Ammon's horn (tissue), 1 donor: ENCODE results near the gene PRODH2.

ENCODE experiments used
- DNase-seq: peaks from one replicate; pipeline ENCODE4 v3.0.0-alpha.2; 2016; ENCODE audit warnings: low spot score

PRODH2 gene

GRCh38 chr19:35812220-35813042 lies at the start of gene PRODH2:
Gene PRODH2, minus strand, starts transcription at chr19:35812845. Its CDS starts 40 bp downstream, at chr19:35812805.
- no peak for DNase-seq

DNA sequence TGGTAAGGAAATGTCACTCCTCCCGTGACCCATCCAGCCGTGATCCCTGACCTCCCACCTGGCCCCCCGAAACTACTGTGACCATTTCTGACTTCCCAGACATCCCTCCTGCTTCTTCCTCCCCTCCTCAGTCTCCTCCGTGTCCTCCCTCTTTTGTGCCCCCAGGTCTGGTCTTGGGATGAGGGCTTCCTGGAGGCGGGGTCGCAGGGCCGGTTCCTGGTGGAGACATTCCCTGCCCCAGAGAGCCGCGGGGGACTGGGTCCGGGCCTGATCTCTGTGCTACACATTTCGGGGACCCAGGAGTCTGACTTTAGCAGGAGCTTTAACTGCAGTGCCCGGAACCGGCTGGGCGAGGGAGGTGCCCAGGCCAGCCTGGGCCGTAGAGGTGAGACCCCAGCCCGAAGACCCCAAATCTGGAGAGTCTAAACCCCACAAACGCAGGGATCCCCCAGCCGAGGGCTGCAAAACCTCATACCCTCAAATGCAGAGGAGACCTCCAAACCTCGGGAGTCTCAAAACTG lies 49.1 kb upstream of the PRODH2 start:
- no peak for DNase-seq

DNA sequence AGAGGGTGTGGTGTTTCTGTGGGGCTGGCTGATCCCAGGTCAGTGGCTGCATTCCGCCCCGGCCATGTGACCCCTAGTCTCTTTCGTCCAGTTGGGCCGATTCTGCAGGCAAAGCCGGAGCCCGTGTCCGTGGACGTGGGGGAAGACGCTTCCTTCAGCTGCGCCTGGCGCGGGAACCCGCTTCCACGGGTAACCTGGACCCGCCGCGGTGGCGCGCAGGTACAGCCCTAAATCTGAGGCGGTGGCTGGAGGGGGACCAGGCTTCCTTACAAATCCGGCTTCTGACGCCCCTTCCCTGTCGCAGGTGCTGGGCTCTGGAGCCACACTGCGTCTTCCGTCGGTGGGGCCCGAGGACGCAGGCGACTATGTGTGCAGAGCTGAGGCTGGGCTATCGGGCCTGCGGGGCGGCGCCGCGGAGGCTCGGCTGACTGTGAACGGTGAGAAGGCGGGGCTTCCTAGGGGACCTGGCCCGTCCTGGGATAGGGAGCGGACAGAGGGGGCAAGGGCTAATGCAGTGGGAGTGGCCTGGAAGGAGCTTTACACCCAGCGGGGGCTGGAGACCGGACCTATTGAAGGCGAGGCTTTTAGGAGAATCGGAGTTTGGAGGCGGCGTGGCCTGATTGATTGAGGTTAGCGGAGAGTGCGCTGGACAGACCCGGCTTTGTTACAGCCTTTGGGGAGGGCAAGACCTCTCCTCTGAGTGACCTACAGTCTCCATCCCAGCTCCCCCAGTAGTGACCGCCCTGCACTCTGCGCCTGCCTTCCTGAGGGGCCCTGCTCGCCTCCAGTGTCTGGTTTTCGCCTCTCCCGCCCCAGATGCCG lies 48.4 kb upstream of the PRODH2 start:
- no peak for DNase-seq

GRCh38 chr19:35860436-35860817 lies 47.8 kb upstream of the PRODH2 start:
- DNase-seq: no peak

- no peak for DNase-seq
Measured at GRCh38 chr19:35859414-35859813, 46.8 kb upstream of the PRODH2 start.

DNA sequence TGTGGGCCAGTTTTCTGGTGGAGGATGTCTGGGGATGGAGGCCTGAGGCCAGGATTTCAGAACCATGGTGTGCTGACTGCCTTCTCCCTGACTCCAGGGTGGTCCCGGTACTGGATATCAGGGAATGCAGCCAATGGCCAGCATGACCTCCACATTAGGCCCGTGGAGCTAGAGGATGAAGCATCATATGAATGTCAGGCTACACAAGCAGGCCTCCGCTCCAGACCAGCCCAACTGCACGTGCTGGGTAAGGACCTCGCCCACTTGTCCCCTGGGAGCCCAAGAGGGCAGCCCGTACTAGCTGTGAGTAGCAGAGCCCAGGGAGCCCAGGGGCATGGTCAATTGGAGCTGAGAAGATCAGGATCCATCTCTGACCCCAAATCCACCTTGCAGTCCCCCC lies 45.7 kb upstream of the PRODH2 start:
- no peak for DNase-seq

GRCh38 chr19:35856546-35857149 lies 44.0 kb upstream of the PRODH2 start, which contains the start of gene KIRREL2:
Gene KIRREL2, plus strand, starts transcription at chr19:35856911. Its CDS starts 209 bp downstream, at chr19:35857120.
- DNase-seq: no peak

- DNase-seq: peak; percentile 65
Measured at GRCh38 chr19:35853038-35853756, 40.6 kb upstream of the PRODH2 start.

GRCh38 chr19:35852029-35852780 lies 39.6 kb upstream of the PRODH2 start, which contains the start of gene NPHS1:
Gene NPHS1, minus strand, starts transcription at chr19:35852504. Its CDS starts 667 bp downstream, at chr19:35851837.
- DNase-seq: no peak

GRCh38 chr19:35851213-35852028 lies 38.8 kb upstream of the PRODH2 start:
- no peak for DNase-seq

- no peak for DNase-seq
Measured at GRCh38 chr19:35848919-35849505, 36.4 kb upstream of the PRODH2 start.

DNA sequence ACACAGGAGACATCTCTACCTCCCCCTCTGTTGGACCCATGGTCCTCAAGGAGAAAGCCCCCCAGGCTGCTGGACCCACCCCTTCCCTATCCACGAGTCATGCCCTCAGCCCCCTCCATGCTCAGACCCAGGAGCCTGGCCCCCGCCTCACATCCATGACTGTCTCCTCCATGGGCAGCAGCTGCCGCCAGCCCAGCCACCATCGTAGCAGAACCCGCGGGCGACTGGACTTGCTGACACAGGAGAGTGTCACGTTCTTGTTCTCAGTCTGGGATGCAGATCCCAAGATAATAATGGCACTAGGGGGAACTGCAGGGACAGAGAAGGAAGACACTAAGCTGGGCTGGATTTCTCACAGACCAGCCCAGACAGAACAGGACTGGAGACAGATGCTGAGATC lies 35.8 kb upstream of the PRODH2 start:
- DNase-seq: no peak

DNA sequence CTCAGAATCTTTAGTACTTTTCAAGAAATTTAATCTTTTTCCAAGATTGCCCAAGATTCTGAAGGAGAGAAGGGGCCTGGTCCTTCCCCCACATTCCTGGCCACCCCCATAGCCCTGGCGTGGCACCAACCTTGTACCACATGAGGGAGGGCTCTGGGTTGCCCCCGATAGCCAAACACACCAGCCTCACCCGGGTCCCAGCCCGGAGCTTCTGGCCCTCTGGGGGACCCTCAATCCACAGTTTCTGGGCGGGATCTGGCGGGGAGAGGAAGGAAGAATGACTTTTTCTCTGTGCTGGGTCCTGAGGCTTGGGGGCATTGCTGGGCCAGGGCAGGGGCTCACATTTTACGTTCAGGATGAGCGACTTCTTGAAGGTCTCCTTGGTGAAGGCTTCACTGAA lies 35.3 kb upstream of the PRODH2 start:
- no peak for DNase-seq

DNA sequence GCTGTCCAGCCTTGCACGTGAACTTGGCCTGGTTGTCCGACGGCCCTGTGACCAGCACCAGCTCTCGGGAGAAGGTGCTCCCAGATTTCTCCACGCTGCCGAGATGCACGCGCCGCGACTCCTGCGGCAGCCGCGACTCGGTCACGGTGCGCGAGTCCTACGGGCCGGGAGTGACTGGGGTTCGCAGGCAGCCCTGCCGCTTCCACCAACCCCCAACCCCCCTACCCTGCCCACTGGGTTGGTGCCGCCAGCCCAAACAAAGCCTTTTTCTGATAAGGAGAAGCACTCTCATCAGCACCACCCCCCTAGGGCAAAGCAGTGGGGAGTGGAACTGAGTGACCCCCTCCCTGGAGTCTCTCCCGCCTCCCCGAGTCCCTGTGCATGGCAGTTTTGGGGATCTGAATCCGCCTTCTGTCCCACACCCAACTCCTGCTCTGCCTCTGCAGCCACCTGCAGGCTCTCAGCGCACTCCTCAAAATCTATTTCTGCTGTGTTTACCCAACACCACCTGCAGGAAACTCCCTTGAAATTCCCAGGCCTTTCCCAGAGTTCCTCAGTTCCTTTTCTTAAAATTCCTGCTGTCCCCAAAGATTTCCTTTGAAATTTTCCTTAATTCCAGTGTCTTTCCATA lies 33.5 kb upstream of the PRODH2 start:
- DNase-seq: no peak

DNA sequence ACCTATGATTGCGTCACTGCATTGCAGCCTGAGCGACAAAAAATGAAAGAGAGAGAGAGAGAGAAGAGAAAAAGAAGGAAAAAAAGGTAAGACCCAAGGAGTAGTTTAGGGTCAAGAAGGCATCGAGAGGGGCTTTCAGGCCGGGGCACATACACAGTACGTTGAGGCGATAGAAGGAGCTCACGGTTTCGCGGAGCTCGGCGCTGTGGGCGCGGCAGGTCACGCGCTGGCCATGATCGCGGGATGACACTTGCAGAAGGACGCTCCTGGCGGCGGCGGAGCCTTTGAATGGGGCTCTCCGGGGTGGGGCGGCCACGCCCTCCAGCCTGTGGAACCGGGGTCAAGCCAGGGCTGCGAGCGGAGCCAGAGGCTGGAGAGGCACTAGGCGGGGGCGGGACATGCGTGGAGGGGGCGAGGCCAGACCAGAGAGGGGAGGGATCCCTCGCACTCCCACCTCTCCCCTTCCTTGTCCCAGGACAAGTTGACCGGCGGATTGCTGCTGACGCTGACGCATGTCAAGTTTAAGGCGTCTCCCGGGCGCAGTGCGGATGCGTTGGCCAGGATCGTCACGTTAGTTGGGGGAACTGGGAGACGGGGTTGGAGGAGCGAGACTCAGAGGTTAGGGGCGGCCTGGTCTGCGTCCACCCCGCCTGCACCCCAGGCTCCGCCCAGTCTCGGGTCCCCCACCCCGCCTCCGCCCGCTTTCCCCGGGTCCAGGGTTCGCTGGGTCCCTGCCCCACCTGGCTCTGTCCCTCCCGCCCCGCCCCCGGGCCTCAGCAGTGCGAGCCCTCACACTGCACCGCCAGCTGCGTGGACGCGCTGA lies 32.8 kb upstream of the PRODH2 start:
- DNase-seq: no peak

DNA sequence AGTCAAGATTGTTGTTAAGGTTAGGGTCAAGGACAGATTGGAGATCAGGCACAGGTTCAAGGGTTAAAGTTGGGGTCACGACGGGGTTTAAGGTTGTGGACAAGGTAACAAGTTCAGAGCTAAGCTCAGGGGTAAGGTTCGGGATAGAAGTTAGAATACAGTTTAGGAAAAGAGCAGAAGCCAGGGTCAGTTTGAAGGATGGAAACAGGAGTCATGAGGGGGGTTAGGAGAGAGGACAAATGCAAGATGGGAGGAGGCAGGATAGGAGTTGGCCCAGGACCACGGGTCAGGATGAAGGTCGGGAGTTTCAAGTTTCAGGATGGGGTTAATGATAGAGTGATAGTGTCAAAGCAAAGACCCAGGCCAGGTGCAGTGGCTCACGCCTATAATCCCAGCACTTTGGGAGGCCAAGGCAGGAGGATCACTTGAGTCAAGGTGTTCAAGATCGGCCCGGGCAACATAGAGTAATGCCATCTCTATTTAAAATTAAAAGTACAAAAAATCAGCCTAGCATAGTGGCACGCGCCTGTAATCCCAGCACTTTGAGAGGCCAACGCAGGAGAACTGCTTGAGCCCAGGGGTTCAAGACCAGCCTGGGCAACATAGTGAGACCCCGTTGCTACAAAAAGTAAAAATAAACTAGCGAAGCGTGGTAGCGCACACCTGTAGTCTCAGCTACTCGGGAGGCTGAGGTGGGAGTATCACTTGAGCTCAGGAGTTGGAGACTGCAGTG lies 32.0 kb upstream of the PRODH2 start:
- DNase-seq: no peak

DNA sequence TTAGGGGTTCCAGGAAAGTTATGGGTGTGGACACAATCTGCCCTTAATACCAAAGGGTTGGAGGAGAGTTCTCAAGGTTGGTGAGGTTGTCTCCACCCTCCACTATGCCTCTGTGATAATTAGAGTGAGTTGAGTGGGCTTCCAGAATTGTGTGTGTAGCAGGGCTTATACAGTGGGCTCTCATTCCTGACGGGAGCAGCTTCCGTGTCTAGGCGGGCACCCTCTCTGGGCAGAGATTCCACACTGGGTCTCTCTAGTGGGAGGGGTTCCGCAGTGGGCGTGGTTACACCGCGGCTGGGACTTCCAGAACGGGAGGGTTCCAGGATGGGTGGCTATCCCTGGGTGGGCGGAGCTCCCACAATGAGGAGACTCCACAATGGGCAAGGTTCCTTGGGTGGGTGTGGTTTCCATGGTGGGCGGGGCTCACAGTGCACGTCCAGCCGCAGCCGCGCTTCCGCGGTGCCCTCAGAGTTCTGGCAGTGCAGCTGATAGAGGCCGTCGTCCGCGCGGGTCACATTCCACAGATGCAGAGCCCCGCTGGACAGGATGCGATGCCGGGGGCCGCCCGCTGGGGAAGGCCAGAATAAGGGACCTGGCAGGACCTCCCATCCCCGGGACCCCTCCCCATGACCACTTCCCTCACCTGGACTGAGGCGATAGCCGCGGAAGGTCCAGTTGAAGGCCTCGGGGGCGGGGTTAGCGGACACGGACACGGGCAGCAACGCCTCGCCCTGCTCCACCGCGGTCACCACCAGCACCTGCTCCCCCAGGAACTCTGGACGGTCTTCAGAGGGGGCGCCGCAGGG lies 31.2 kb upstream of the PRODH2 start:
- DNase-seq: no peak
